Renal cortex interstitium (tissue), 11 donors: Measurements from ENCODE around the gene MBNL3. TPM values are rescaled to one million over a fixed set of nuclear protein-coding genes. Genes with fewer than 3 reads are reported as not detected.

Experiments used
- DNase-seq, 11 donors: peaks; one replicate each; pipeline ENCODE4 v3.0.0-alpha.2; 2013; ENCODE audit warnings: low read depth in 9 of 11, low spot score in 4 of 11; ENCODE audit errors: extremely low read depth in 1 of 11
- polyA plus RNA-seq, 3 donors: library from polyadenylated mRNA; unstranded; fragments of 120-200 nt; gene quantifications; one replicate each; pipeline ENCODE4 v1.2.1, GENCODE V29; 2013; ENCODE audit not compliant: insufficient read length in 3 of 3

Gene MBNL3
- polyA plus RNA-seq, 3 donors, result 31.3 to 33.8 (median 31.5) TPM

DNA sequence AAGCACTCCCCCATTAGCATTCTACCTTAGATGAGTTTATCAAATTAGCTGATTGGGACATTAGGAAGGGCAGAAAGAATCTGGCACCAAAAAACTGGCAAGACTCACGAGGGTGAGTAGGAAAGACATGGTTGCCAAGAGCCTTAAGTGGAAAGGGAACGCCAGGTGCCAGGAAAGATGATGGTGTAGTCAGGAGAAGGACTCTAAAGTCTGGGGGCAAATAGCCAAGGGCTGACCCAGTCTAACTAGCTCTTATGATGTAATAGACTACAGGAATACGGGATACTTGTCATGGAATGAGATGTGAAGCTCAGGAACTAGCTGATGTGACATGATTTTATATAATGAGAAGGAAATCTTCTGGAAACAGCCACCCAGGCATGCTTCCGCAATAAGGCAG lies 94.8 kb downstream of the MBNL3 start:
- DNase-seq, result no peak

DNA sequence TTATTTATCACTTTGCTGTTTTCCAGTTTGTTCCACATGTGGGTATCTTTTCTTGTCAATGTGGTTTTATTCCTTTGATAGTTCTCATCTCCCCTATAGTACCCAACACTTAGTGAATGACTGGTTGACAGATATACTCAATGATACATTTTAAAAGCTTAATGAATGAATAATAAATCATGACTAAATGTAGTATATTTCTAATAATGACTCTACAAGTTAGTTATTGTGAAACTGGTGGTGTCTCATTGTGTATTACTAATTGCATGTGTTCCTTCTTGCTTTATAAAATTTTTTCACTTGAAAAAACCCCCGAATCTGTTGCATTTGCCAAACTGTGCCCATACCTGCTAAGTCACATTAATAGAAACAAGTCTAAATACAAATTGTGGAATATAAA lies 95.4 kb downstream of the MBNL3 start:
- DNase-seq, result no peak

GRCh38 chrX:132393085-132393484 lies 95.8 kb downstream of the MBNL3 start:
- DNase-seq, result no peak

- DNase-seq, result no peak
These were observed 98.0 kb downstream of the MBNL3 start for GRCh38 chrX:132390792-132391191.

- no peak for DNase-seq
These were observed 99.4 kb downstream of the MBNL3 start for GRCh38 chrX:132389480-132389879.

- no peak for DNase-seq
These were observed 100.5 kb downstream of the MBNL3 start for GRCh38 chrX:132388371-132388770.

- no peak for DNase-seq
These were observed 104.5 kb downstream of the MBNL3 start for GRCh38 chrX:132384301-132384700.

GRCh38 chrX:132382068-132382467 lies 106.8 kb downstream of the MBNL3 start:
- DNase-seq, result no peak

- no peak for DNase-seq
These were observed 110.6 kb downstream of the MBNL3 start for GRCh38 chrX:132378281-132378680.

GRCh38 chrX:132375941-132376340 lies 112.9 kb downstream of the MBNL3 start:
- no peak for DNase-seq

DNA sequence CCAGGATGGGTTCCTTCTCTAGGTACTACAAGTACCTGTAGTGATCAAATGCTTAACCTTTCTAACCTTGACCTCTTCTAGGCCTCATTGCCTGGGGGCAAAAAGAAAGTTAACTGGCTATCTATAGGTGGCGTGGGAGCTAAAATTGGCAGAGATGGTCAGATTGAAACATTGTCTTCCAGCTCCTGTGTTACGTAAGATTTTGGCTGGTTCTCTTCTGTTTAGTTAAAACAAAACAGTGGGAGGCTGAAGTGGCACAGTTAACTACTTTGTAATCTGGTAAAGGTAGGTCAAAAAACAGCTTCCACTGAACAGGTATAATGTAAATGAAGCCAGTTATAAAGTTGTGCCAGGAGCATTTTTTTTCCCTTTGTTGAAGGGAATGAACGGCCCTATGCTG lies 115.2 kb downstream of the MBNL3 start:
- no peak for DNase-seq

GRCh38 chrX:132369617-132370326 lies 119.1 kb downstream of the MBNL3 start:
- no peak for DNase-seq

- DNase-seq, result no peak
These were observed 120.9 kb downstream of the MBNL3 start for GRCh38 chrX:132367984-132368383.

DNA sequence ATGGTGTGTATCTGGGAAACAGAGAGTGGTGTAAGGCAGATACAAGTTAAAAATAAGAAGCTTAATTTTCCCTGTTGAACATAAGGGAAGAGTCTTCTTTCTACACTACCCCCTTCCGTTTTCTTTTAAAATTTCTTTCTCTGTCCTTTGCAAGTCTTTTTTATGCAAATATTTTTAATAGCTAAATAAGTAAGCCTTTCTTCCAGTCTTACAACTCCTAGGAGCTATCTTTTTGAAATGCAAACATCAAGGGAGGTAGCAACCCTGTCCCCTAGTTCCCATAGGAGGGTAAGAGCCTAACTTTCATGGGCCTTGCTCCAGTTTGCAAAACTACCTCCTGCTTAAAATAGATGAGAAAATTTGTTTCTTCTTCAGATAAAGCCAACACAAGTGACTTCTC lies 121.5 kb downstream of the MBNL3 start:
- no peak for DNase-seq

DNA sequence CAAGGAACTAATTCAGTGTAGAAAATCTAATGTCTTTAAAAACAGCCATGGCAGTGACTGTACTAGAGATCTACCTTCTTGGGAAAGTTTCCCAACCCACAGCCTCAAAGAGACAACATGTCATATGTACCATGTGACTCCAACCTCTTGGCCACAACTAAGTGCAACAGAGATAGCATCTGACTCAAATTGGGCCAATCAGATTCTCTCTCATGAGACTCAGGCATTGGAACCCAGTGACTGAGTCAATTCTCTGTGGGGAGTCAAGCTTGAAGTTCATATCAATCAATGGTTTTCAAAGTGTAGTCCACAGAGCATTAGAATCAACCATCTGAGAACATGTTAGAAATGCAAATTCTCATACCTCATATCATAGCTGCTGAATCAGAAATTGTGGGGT lies 123.3 kb downstream of the MBNL3 start:
- no peak for DNase-seq

DNA sequence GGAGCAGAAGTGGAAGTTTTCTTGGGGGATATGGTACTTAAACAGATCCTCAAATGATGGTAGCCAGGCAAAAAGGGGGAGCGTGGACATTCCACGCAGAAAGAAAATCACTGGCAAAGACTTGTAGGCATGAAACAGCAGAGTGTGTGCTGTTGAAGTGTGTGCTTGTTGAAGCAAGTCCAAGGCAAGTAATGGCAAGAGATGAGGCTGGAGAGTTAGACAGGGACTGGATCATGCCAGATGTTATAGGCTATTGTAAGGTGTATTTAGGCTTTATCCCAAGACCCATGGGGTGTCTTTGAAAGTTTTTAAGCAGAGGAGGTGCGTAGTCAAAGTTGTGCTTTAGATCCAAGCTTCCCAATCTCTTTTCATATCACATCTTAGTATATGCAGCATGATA lies 124.5 kb downstream of the MBNL3 start:
- DNase-seq, result no peak

DNA sequence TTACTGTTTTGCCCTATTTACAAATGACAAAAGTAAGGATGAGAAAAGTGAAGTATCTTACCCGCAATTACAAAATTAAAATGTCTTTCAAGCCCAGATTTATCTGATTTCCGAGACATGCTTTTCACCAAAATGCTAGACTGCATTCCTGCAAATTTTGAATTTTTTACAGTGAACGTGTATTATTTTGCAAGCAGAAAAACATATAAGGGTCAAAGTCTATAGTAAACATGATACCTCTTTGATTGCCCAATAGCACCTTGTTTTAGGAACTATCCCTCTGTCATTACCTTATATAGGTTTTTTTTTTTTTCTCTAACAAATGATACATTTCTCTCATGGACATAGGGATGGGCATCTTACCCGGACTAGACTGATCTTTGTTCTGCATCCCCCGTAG lies 135.4 kb downstream of the MBNL3 start:
- DNase-seq, result no peak

DNA sequence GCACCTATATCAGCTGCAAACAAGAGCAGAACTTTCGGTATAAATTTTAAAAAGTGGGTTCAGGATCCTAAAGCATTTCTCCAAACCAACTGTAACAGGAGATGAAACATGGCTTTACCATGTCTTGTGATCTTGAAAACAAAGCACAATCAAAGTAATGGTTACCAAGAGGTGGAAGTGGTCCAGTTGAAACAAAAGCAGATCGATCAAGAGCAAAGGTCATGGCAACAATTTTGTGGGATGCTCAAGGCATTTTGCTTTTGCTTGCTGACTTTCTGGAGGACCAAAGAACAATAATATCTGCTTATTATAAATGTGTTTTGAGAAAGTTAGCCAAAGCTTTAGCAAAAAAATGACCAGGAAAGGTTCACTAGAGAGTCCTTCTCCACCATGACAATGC lies 152.7 kb downstream of the MBNL3 start:
- DNase-seq, result no peak

GRCh38 chrX:132333351-132333750 lies 155.5 kb downstream of the MBNL3 start:
- no peak for DNase-seq

GRCh38 chrX:132331532-132331931 lies 157.3 kb downstream of the MBNL3 start:
- DNase-seq, result no peak

GRCh38 chrX:132331000-132331399 lies 157.8 kb downstream of the MBNL3 start:
- DNase-seq, result no peak
